Gastroesophageal sphincter (tissue), 3 donors: ENCODE data around the gene CDK5R2.

Experiments used
- CTCF ChIP-seq, 4 experiments: fragments of 200-600 bp in 2 of 4; fragments of 450-650 bp in 2 of 4; sonication (generic) in 1 of 4; IDR thresholded peaks; one replicate each; pipeline ENCODE4 v1.5.1; 2017 to 2019; ENCODE audit warnings: antibody characterized with exemption in 4 of 4, mild to moderate bottlenecking in 2 of 4, moderate library complexity in 2 of 4
- POLR2AphosphoS5 ChIP-seq: sonication (generic); formaldehyde crosslinking; IDR thresholded peaks from one replicate; pipeline ENCODE4 v1.6.1; 2017; ENCODE audit warnings: antibody characterized with exemption

- TF ChIP-seq CTCF (IDR thresholded peaks at IDR 0.05) (no peak), POLR2AphosphoS5 (no peak)
Observed at GRCh38 chr2:218963601-218964000, 4.1 kb downstream of the CDK5R2 start.
